DOHH2 (cell line): ENCODE results near the gene TEF.
"Not testable (repeated sequence)": the region's sequence is repeated elsewhere in the genome, so short reads cannot be mapped to it uniquely, and the experiment has no call there.

Experiments
- CTCF ChIP-seq: fragments of 200-600 bp; sonication (generic); IDR thresholded peaks from one replicate; pipeline ENCODE4 v1.5.1; 2014; ENCODE audit warnings: antibody characterized with exemption, mild to moderate bottlenecking, low read depth, low read length; ENCODE audit not compliant: poor library complexity, severe bottlenecking
- EZH2phosphoT487 ChIP-seq: fragments of 200-600 bp; sonication (generic); IDR thresholded peaks from 2 replicates; pipeline ENCODE4 v1.6.1; 2017; ENCODE audit warnings: borderline replicate concordance, mild to moderate bottlenecking, antibody characterized with exemption, low read length, moderate library complexity, mixed read lengths

- not testable (repeated sequence) for TF ChIP-seq CTCF, EZH2phosphoT487
Measured at GRCh38 chr22:41433480-41433879, 51.7 kb downstream of the TEF start.
